ENCODE results near the gene TSPAN31.
A peak's percentile ranks its signal among the peaks of the same experiment; 100 is the strongest.

DNA sequence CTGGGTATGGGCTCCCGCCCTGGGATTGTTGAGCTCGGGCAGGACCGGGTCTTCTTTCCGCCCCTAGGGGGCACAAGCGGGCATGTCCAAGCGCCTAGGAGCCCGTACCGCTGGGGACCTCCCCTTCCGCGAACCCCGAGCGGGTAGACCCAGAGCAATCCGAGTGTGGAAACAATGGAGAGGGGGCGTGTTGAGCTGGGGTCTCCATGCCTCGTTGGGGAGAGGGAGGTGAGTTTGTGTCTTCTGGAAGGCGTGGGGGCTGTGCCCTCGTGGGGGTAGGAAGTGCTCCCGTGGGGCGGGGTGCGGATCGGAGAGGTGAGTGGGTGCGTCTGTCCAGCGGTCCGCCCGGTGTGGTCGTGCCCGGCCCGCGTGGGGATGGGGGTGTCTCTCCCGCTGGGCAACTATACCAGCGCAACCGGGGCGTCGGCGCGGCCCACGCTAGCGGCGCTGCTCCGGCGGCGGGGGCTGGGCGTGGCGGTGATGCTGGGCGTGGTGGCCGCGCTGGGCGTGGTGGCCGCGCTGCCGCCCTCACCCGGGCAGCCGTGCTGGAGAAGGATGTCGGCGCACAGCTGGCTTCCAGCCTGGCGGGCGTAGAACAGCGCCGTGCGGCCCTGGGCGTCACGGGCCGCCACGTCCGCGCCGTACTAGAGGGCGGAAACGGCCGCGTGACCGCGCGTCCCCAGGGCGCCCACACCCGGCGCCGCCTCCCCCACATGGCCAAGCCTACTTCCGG lies 18.5 kb upstream of the TSPAN31 start:
- TF ChIP-seq, protein P1, sequence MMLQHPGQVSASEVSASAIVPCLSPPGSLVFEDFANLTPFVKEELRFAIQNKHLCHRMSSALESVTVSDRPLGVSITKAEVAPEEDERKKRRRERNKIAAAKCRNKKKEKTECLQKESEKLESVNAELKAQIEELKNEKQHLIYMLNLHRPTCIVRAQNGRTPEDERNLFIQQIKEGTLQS (IDR thresholded peaks at IDR 0.05; ENCODE audit: insufficient read depth, low read depth, low read length), result no peak
- TF ChIP-seq EZH2 (IDR thresholded peaks at IDR 0.05; ENCODE audit: low read depth, low read length, severe bottlenecking) (no peak), EP300 (IDR thresholded peaks at IDR 0.05; ENCODE audit: borderline replicate concordance in 1 of 2, low read depth in 2 of 2, low read length in 2 of 2) (no peak), RFX5 (IDR thresholded peaks at IDR 0.05; ENCODE audit: borderline replicate concordance, low read depth, low read length) (no peak), SUZ12 (IDR thresholded peaks at IDR 0.05; ENCODE audit: low read length) (no peak), HDAC2 (IDR thresholded peaks at IDR 0.05; ENCODE audit: borderline replicate concordance in 1 of 2, low read depth in 2 of 2, low read length in 2 of 2) (peak in 1 of 2 experiments; percentile 70; a peak in 1 of 4 replicates), JUN (IDR thresholded peaks at IDR 0.05; ENCODE audit: low read depth, low read length) (no peak), MAFK (IDR thresholded peaks at IDR 0.05; ENCODE audit: low read depth, low read length) (no peak), CREB1 (IDR thresholded peaks at IDR 0.05) (no peak), ZNF274 (IDR thresholded peaks at IDR 0.05; ENCODE audit: borderline replicate concordance, extremely low read depth, low read length) (no peak), TEAD4 (IDR thresholded peaks at IDR 0.05; ENCODE audit: low read depth, low read length) (no peak)
- TF ChIP-seq, protein P2, sequence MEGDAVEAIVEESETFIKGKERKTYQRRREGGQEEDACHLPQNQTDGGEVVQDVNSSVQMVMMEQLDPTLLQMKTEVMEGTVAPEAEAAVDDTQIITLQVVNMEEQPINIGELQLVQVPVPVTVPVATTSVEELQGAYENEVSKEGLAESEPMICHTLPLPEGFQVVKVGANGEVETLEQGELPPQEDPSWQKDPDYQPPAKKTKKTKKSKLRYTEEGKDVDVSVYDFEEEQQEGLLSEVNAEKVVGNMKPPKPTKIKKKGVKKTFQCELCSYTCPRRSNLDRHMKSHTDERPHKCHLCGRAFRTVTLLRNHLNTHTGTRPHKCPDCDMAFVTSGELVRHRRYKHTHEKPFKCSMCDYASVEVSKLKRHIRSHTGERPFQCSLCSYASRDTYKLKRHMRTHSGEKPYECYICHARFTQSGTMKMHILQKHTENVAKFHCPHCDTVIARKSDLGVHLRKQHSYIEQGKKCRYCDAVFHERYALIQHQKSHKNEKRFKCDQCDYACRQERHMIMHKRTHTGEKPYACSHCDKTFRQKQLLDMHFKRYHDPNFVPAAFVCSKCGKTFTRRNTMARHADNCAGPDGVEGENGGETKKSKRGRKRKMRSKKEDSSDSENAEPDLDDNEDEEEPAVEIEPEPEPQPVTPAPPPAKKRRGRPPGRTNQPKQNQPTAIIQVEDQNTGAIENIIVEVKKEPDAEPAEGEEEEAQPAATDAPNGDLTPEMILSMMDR (IDR thresholded peaks at IDR 0.05; ENCODE audit: control extremely low read depth in 1 of 3, insufficient read depth in 1 of 3, low read depth in 1 of 3, low read length in 3 of 3), result peak; percentile 70 to 85 (median 81)
- TF ChIP-seq, protein P3, sequence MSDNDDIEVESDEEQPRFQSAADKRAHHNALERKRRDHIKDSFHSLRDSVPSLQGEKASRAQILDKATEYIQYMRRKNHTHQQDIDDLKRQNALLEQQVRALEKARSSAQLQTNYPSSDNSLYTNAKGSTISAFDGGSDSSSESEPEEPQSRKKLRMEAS (IDR thresholded peaks at IDR 0.05), result no peak; the same call in 1 of the 2 replicates

Data from H1 (cell line).